ENCODE results near the gene TSPOAP1.

The TSPOAP1 gene

DNA sequence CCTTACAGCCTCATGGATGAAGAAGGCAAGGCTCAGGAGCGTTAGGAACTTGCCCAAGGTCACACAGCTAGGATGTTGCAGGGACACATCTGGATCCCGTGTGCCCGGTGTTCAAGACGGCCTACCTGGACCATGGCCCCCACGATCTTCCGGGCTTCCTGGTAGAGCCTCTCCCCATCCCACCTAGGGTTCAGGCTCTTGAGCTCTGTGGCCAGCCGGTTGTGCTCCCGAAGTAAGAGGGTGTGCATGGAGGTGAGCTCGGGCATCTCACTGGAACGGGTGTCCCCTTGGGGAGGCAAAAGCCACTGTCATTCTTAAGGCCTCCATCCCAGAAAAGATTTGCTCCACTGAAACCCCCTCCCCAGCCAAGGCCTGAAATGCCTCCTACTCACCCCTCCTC lies 53.2 kb downstream of the TSPOAP1 start:
- TF ChIP-seq, protein P1, sequence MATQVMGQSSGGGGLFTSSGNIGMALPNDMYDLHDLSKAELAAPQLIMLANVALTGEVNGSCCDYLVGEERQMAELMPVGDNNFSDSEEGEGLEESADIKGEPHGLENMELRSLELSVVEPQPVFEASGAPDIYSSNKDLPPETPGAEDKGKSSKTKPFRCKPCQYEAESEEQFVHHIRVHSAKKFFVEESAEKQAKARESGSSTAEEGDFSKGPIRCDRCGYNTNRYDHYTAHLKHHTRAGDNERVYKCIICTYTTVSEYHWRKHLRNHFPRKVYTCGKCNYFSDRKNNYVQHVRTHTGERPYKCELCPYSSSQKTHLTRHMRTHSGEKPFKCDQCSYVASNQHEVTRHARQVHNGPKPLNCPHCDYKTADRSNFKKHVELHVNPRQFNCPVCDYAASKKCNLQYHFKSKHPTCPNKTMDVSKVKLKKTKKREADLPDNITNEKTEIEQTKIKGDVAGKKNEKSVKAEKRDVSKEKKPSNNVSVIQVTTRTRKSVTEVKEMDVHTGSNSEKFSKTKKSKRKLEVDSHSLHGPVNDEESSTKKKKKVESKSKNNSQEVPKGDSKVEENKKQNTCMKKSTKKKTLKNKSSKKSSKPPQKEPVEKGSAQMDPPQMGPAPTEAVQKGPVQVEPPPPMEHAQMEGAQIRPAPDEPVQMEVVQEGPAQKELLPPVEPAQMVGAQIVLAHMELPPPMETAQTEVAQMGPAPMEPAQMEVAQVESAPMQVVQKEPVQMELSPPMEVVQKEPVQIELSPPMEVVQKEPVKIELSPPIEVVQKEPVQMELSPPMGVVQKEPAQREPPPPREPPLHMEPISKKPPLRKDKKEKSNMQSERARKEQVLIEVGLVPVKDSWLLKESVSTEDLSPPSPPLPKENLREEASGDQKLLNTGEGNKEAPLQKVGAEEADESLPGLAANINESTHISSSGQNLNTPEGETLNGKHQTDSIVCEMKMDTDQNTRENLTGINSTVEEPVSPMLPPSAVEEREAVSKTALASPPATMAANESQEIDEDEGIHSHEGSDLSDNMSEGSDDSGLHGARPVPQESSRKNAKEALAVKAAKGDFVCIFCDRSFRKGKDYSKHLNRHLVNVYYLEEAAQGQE (IDR thresholded peaks at IDR 0.05; ENCODE audit: insufficient read depth in 1 of 2, low read depth in 2 of 2, low read length in 2 of 2), result no peak
- TF ChIP-seq POLR2AphosphoS5 (IDR thresholded peaks at IDR 0.05; ENCODE audit: low read depth, low read length), result no peak
- TF ChIP-seq FOXP2 (optimal IDR thresholded peaks at IDR 0.05; ENCODE audit: borderline replicate concordance, extremely low read depth, extremely low read length, insufficient read depth), result no peak
- TF ChIP-seq TAF1 (IDR thresholded peaks at IDR 0.05; ENCODE audit: borderline replicate concordance, insufficient read depth, low read length), result no peak
- no peak for TF ChIP-seq SIN3A (IDR thresholded peaks at IDR 0.05; ENCODE audit: borderline replicate concordance, insufficient read depth, low read length)

DNA sequence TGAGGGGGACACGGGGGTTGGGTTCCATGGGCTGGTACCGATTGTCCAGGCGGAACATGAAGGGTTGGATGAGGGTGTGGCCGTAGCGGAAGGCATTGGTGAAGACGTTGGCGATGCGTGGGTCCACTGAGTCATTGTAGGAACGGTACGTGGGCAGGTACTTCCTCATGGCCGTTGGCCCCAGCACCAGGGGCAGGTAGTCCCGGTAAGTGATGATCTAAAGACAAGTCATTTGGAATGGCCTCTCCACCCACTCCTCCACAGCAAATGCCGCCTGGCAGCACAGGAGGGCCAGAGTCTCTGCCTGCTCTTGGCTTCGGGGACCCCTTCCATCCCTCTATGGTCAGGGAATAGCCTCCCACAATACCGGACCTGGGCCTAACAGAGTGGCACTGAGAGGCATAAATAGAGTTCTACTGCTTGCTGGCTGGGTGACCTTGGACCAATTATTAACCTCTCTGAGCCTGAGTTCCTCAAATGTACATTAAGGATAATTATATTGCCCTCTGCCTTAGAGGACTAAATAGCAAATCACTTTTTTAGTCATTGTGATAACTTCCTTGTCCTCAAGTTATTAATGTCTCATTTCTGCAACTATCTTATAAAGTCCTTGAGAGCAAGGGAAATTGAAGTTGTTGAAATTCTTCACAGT lies 55.0 kb downstream of the TSPOAP1 start:
- TF ChIP-seq POLR2AphosphoS5 (IDR thresholded peaks at IDR 0.05; ENCODE audit: low read depth, low read length), result no peak
- TF ChIP-seq SIN3A (IDR thresholded peaks at IDR 0.05; ENCODE audit: borderline replicate concordance, insufficient read depth, low read length), result no peak
- TF ChIP-seq, protein P1 (IDR thresholded peaks at IDR 0.05; ENCODE audit: insufficient read depth in 1 of 2, low read depth in 2 of 2, low read length in 2 of 2), result no peak
- TF ChIP-seq TAF1 (IDR thresholded peaks at IDR 0.05; ENCODE audit: borderline replicate concordance, insufficient read depth, low read length), result no peak
- no peak for TF ChIP-seq FOXP2 (optimal IDR thresholded peaks at IDR 0.05; ENCODE audit: borderline replicate concordance, extremely low read depth, extremely low read length, insufficient read depth)

DNA sequence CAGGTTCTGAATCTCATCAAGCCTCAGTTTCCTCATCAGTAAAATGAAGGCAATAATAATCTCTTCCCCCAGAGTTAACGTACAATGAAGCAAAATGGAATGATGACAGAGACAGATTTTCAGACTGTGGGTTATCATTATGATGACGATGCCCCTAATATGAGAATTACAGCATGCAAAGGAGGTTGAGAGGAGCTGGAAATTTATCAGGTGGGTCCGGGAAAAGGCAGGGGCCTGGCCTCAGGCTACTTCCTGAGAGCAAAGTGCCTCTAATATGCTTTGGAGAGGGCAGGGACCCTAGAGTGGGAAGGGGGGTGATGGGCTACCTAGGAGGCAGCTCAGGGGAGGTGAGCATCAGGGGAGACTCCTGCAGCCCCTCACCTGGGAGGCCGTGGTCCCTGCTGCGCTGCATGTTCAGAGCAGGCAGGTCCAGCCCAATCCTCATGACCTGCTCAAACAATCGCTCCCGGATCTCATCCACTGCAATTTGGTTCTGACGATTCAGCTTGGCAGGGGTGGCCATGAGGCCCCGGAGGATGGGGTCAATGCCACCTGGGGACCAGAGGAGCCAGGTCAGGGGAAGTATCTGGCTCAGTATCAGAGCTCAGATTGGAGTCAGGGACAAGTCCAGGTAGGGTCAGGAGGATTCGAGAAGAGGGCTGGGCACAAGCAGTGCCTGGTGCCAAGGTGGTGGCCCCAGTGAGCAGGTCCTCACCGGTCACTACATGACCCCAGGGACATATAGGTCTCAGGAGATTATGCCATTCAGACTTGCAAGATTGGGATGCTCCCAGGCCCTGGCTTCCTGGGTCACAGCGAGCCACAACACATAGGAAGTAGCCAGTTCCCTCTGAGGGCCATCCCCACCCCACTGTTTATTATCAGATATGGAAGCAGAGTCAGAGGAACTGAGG lies 56.0 kb downstream of the TSPOAP1 start:
- TF ChIP-seq, protein P1 (IDR thresholded peaks at IDR 0.05; ENCODE audit: insufficient read depth in 1 of 2, low read depth in 2 of 2, low read length in 2 of 2), result no peak
- TF ChIP-seq SIN3A (IDR thresholded peaks at IDR 0.05; ENCODE audit: borderline replicate concordance, insufficient read depth, low read length), result no peak
- TF ChIP-seq TAF1 (IDR thresholded peaks at IDR 0.05; ENCODE audit: borderline replicate concordance, insufficient read depth, low read length), result no peak
- TF ChIP-seq POLR2AphosphoS5 (IDR thresholded peaks at IDR 0.05; ENCODE audit: low read depth, low read length), result no peak
- TF ChIP-seq FOXP2 (optimal IDR thresholded peaks at IDR 0.05; ENCODE audit: borderline replicate concordance, extremely low read depth, extremely low read length, insufficient read depth), result no peak

DNA sequence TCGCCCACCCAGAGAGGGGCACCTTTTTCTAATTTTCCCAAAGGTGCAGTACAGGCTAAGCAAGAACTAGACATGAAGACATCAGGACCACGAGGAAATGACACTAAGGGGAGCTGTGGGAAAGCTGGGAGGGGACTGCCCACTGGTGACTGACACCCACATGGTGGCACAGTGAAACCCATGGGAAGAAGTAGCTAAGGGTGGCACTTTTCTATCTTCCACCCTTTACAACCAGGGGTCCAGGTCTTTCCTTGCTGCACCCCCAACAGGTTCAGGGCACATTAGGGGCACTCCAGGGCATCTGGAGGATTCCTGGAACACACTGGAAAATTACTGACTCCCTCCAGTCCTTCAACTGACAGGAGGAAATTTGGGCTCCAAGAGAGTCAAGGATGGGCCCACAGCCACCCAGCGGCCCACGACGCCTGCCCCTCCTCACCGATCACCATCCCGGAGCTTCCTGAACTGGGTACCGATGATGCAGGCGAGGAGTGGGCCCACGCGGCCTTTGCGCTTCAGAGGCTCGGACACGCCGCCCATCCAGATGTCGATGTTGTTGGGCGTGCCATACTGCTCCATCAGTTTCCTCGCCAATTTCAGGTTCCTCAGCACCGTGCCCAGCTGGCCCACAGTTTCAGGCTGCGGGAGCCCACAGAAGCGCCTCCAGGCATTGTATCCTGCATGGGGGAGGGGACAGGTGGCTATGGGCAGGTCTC lies 57.2 kb downstream of the TSPOAP1 start:
- TF ChIP-seq TAF1 (IDR thresholded peaks at IDR 0.05; ENCODE audit: borderline replicate concordance, insufficient read depth, low read length), result no peak
- TF ChIP-seq SIN3A (IDR thresholded peaks at IDR 0.05; ENCODE audit: borderline replicate concordance, insufficient read depth, low read length), result no peak

DNA sequence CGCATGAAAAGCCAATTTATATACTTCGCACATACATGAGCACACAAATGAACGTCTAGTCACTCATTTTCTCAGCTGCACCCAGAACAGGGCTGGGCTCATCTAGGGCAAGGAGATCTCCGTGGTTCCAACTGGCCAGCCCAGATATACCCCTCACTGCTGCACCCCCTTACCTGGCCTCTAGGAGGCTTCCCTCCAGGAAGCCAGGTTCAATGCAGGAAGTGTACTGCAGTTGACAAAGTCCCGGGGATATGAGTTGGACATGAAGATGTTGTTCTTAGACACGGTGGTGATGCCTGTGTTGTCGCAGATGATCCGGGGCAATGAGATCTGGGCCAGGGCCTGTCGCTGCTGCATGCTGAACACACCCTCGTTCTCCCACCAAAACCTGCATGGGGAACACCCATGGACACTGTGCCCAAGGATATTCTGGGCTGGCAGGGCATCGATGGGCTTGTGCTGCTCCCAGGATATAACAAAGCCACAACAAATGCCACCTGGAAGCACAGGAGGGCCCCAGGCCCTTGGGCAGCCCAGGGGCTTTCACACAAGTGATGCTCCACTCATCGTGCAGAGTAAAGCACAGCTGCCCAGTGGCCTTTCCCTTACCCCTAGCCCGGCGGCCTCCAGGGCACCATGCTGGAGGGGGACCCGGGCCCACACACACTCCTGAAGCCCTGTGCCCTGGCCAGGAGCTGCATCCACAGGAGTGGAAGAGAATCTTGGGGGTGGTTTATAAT lies 57.9 kb downstream of the TSPOAP1 start:
- TF ChIP-seq, protein P1 (IDR thresholded peaks at IDR 0.05; ENCODE audit: insufficient read depth in 1 of 2, low read depth in 2 of 2, low read length in 2 of 2), result no peak
- TF ChIP-seq SIN3A (IDR thresholded peaks at IDR 0.05; ENCODE audit: borderline replicate concordance, insufficient read depth, low read length) (no peak), FOXP2 (optimal IDR thresholded peaks at IDR 0.05; ENCODE audit: borderline replicate concordance, extremely low read depth, extremely low read length, insufficient read depth) (no peak), POLR2AphosphoS5 (IDR thresholded peaks at IDR 0.05; ENCODE audit: low read depth, low read length) (no peak), TAF1 (IDR thresholded peaks at IDR 0.05; ENCODE audit: borderline replicate concordance, insufficient read depth, low read length) (no peak)

Data from PFSK-1 (cell line).